Activated CD8-positive, alpha-beta T cell treated with anti-CD3 and anti-CD28 coated beads for 36 hours (primary cell): ENCODE results near the gene DCANP1. TPM values are rescaled to one million over a fixed set of nuclear protein-coding genes. Genes with fewer than 3 reads are reported as not detected.

ENCODE experiments used
- ATAC-seq: fragments of 200-7000 bp; cut with Tn5 transposase; one replicate; pipeline ENCODE4 v1.10.0; 2021; ENCODE audit warnings: mild to moderate bottlenecking, moderate library complexity
- CTCF ChIA-PET: fragments of 350-600 bp; sonication (Branson Sonifier 250); formaldehyde crosslinking; loops from one replicate; lab custom pipeline; 2021; ENCODE audit warnings: antibody characterized with exemption; lab: Charles Lee
- POLR2A ChIA-PET: fragments of 350-600 bp; sonication (Branson Sonifier 250); formaldehyde crosslinking; loops from one replicate; lab custom pipeline; 2021; ENCODE audit warnings: antibody characterized with exemption; lab: Charles Lee
- DNase-seq: peaks from one replicate; pipeline ENCODE4 v3.0.0-alpha.2; 2020
- H3K27ac Mint-ChIP-seq: one replicate; pipeline ENCODE4 v1.8.0; 2021; ENCODE audit warnings: mild to moderate bottlenecking, mixed read lengths
- H3K27me3 Mint-ChIP-seq: one replicate; pipeline ENCODE4 v1.8.0; 2021; ENCODE audit warnings: mixed read lengths
- H3K36me3 Mint-ChIP-seq: one replicate; pipeline ENCODE4 v1.8.0; 2021; ENCODE audit warnings: low read depth, mixed read lengths
- H3K4me1 Mint-ChIP-seq: one replicate; pipeline ENCODE4 v1.8.0; 2021; ENCODE audit warnings: low read depth, mixed read lengths
- H3K4me3 Mint-ChIP-seq: one replicate; pipeline ENCODE4 v1.8.0; 2021; ENCODE audit warnings: mild to moderate bottlenecking, moderate library complexity, mixed read lengths
- H3K9me3 Mint-ChIP-seq: one replicate; pipeline ENCODE4 v1.8.0; 2021; ENCODE audit warnings: mixed read lengths
- intact Hi-C: fragments of 100-400 bp; cut with micrococcal nuclease; formaldehyde crosslinking; loops from one replicate; pipeline ENCODE4 v1.10.0; 2022
- total RNA-seq, 2 experiments: library from RNA; stranded (reverse); gene quantifications; one replicate each; pipeline ENCODE4 v1.2.3, GENCODE V29; 2021
- TF ChIP-seq, protein P1 (sequence below): fragments of 200-600 bp; IDR thresholded peaks from one replicate; pipeline ENCODE4 v1.8.0; 2022; ENCODE audit warnings: antibody characterized with exemption, mild to moderate bottlenecking

DCANP1 gene
- total RNA-seq, 2 experiments from 2014 or later = not detected

DNA sequence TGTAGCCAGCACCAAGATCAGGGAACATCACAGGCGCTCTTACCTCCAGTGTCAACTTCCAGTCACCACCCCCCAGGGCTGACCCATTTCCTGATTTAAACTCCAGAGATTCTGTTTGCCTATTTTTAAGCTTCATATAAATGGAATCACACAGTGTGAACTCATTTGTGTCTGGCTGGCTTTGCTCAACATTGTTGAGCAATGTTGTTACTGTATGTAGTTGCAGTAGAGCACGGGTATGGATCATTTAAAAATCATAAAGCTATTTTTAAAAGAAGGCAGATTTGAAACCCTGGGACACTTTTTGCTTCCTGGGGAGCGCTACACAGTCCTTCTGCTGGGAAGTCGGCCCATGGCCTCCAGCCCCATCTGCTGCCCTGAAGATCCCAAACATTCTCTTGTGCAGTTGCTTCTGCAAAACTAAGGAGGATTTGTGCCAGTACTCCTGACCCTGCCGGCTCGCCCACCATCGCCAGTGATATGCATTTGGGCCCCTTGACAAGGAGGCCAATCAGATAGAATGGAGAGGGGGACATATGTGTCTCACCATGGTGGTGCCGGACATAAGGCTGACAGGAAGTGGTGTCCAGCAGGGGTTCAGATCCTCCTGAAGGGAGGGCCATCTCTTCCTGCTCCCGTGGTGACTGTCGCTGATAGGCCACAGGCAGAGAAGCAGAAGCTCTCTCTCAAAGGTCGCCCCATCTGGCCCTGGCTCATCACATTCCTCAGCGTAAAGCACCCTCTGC is 13.3 kb downstream of the DCANP1 start:
- intact Hi-C loops = no loop called here
- Mint-ChIP-seq H3K27ac (no peak overlapping the region), H3K9me3 (peaks cover 3% of the 10 kb centered on the region), H3K36me3 (no peaks in the 10 kb centered on the region), H3K4me3 (no peak overlapping the region), H3K4me1 (no peaks in the 10 kb centered on the region), H3K27me3 (peaks cover 8% of the 10 kb centered on the region)
- TF ChIP-seq, protein P1, sequence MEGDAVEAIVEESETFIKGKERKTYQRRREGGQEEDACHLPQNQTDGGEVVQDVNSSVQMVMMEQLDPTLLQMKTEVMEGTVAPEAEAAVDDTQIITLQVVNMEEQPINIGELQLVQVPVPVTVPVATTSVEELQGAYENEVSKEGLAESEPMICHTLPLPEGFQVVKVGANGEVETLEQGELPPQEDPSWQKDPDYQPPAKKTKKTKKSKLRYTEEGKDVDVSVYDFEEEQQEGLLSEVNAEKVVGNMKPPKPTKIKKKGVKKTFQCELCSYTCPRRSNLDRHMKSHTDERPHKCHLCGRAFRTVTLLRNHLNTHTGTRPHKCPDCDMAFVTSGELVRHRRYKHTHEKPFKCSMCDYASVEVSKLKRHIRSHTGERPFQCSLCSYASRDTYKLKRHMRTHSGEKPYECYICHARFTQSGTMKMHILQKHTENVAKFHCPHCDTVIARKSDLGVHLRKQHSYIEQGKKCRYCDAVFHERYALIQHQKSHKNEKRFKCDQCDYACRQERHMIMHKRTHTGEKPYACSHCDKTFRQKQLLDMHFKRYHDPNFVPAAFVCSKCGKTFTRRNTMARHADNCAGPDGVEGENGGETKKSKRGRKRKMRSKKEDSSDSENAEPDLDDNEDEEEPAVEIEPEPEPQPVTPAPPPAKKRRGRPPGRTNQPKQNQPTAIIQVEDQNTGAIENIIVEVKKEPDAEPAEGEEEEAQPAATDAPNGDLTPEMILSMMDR = no peak
- DNase-seq = no peak
- ChIA-PET CTCF (no interaction called here), POLR2A (no interaction called here)
- ATAC-seq = no peak

DNA sequence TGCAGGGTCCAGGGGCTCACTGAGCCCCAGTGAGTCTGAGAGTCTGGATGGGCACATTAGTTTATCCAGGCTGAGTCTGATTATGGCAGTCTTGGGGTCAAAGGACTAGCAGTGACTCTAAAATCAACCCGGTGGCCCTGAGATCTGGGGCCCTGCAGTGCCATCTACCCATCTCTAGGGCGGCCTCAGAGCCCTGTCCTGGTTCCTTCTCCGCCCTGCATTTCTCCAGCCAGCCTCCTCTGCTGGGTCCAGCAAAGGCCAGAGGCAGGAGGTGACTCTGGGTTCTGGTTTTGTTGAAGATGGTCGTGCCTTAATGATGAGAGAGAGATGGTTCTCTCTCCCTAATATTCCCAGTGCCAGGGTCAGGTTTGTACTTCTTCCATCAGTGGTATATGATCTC is 15.0 kb downstream of the DCANP1 start:
- ATAC-seq = no peak
- Mint-ChIP-seq H3K4me1 (no peaks in the 10 kb centered on the region), H3K36me3 (no peaks in the 10 kb centered on the region), H3K27ac (no peak overlapping the region), H3K4me3 (no peak overlapping the region), H3K9me3 (peaks cover 7% of the 10 kb centered on the region), H3K27me3 (peaks cover 10% of the 10 kb centered on the region)
- TF ChIP-seq, protein P1 = no peak
- intact Hi-C loops = no loop called here
- ChIA-PET CTCF (no interaction called here), POLR2A (no interaction called here)
- no peak for DNase-seq

DNA sequence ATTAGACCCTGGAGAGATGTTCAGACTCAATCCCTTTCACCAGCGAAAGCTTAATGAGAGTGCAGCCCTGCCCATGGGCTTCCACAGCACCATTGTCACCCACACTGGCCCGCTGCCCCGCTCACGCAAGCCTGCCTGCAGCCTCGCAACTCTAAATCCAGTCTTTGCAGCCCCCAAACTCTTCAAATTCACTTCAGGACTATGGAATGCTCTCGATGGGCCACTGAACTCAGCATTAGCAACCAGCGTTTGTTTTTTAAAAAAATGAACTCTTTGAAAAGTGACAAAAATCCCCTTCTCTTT is 17.1 kb downstream of the DCANP1 start:
- ChIA-PET CTCF (interaction anchor here (1.2 kb wide), 1 partner anchor 27 kb away, joined by 3 read pairs; no protein-coding TSS in a partner anchor), POLR2A (no interaction called here)
- H3K9me3 Mint-ChIP-seq = peaks cover 7% of the 10 kb centered on the region
- TF ChIP-seq, protein P1 = no peak
- H3K4me3 Mint-ChIP-seq = no peak overlapping the region
- intact Hi-C loops = no loop called here
- H3K4me1 Mint-ChIP-seq = peaks cover 4% of the 10 kb centered on the region
- H3K36me3 Mint-ChIP-seq = no peaks in the 10 kb centered on the region
- no peak overlapping the region for H3K27ac Mint-ChIP-seq
- no peak for ATAC-seq
- no peak for DNase-seq
- H3K27me3 Mint-ChIP-seq = peaks cover 5% of the 10 kb centered on the region

DNA sequence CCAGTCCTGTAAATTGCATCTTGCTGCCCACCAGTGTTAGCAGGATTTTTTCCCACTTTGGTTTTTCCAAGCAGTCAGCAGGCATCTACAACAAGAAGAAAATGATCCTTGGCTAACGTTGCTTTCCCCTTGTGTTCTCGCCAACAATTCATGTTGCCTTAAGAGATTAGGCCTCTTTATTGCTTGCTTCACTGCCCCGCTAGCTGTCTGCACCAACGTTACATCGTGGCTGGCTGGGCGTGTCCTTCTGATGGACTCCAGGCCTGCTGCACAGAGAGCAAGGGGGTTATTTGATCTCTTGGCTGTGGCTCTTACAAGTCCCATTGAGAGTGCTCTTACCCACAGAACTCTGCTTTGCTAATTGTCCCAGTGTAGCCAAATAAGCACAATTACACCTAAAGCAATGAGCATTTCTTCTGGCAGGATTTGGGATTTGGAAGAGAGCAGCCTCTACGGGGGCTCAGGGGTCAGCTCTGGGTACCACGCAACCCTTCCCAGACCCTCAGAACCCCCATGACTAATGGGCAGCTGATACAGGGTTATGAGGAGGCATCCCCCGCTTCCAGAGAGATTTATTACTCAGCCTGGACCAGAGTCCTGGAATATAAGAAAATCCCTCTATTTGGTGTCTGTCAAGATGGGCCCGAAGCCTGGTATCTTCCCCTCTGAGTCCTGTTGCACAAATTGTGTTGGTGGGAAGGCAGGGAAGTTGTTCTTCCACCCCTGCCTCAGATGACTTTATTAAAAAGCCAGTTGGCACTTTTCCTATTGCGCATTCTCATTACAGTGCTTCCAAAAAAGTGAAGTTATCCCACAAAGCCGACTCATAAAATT is 17.6 kb downstream of the DCANP1 start:
- CTCF ChIA-PET = interaction anchor here (1.2 kb wide), 1 partner anchor 28 kb away, joined by 3 read pairs; no protein-coding TSS in a partner anchor
- Mint-ChIP-seq H3K4me3 (no peak overlapping the region), H3K36me3 (no peaks in the 10 kb centered on the region), H3K27me3 (peaks cover 3% of the 10 kb centered on the region), H3K27ac (no peak overlapping the region), H3K9me3 (peaks cover 7% of the 10 kb centered on the region), H3K4me1 (peaks cover 4% of the 10 kb centered on the region)
- intact Hi-C loops = no loop called here
- DNase-seq (no peak), ATAC-seq (no peak)
- POLR2A ChIA-PET = no interaction called here
- TF ChIP-seq, protein P1 = no peak

DNA sequence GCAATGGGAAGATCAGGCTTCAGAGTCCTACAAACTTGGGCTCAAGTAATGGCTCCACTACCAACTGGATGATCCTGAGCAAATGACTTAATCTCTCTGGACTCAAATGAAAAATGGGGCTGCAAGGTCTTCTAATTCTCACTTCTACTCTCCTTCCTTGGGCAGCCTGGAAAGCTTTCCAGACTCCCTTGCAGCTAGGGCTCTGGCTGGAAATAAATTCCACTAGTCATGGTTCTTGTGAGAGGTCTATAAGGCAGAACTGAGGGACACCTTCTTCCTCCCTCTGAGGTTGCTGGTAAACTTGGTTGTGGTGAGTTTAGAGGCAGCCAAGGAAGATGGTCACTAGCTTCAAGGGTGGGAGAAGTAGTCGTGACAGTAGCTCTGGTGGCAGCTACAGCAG is 18.6 kb downstream of the DCANP1 start:
- no peak overlapping the region for H3K4me3 Mint-ChIP-seq
- peaks cover 3% of the 10 kb centered on the region for H3K27me3 Mint-ChIP-seq
- intact Hi-C loops = no loop called here
- H3K27ac Mint-ChIP-seq = no peak overlapping the region
- H3K4me1 Mint-ChIP-seq = peaks cover 4% of the 10 kb centered on the region
- no peaks in the 10 kb centered on the region for H3K36me3 Mint-ChIP-seq
- DNase-seq = no peak
- ChIA-PET CTCF (no interaction called here), POLR2A (no interaction called here)
- ATAC-seq = no peak
- TF ChIP-seq, protein P1 = no peak
- H3K9me3 Mint-ChIP-seq = peaks cover 7% of the 10 kb centered on the region
